Lower leg skin (tissue), 4 donors: ENCODE results near the gene PLXNA2. TPM values are rescaled to one million over a fixed set of nuclear protein-coding genes. Genes with fewer than 3 reads are reported as not detected.

ENCODE experiments used
- DNase-seq, 2 donors: peaks; one replicate each; pipeline ENCODE4 v3.0.0-alpha.2; 2019; ENCODE audit warnings: low spot score in 2 of 2
- H3K4me3 ChIP-seq: fragments of 200-600 bp; sonication (generic); 2 replicates; pipeline ENCODE4 v1.5.1; 2017; ENCODE audit warnings: mild to moderate bottlenecking, low read depth; ENCODE audit not compliant: poor library complexity, severe bottlenecking
- POLR2A ChIP-seq, 2 donors: fragments of 450-650 bp; IDR thresholded peaks; one replicate each; pipeline ENCODE4 v1.6.1; 2016 to 2017; ENCODE audit warnings: antibody characterized with exemption in 2 of 2, mild to moderate bottlenecking in 1 of 2, moderate library complexity in 1 of 2
- WGBS, 2 donors: methylation state at CpG; one replicate each; pipeline ENCODE4 v1.1.5; 2018; 5-methylcytosine and 5-hydroxymethylcytosine counted together
- intact Hi-C: fragments of 100-400 bp; cut with DNase I; formaldehyde crosslinking; loops from one replicate; pipeline ENCODE4 v1.15.0; 2023; ENCODE audit warnings: low total_unique reads
- total RNA-seq, 4 donors: library from RNA; depleted of rRNA; stranded (reverse); fragments of >200 nt; gene quantifications; one replicate each; pipeline ENCODE4 v1.1.0, GENCODE V29; 2016
- TF ChIP-seq, protein P1 (sequence below), 3 donors: fragments of 450-650 bp; IDR thresholded peaks; one replicate each; pipeline ENCODE4 v1.5.1; 2016; ENCODE audit warnings: antibody characterized with exemption in 3 of 3, mild to moderate bottlenecking in 3 of 3, moderate library complexity in 2 of 3

PLXNA2 gene
- total RNA-seq, 4 donors from 2014 or later, result 27.4 to 44.2 (median 36.9) TPM

DNA sequence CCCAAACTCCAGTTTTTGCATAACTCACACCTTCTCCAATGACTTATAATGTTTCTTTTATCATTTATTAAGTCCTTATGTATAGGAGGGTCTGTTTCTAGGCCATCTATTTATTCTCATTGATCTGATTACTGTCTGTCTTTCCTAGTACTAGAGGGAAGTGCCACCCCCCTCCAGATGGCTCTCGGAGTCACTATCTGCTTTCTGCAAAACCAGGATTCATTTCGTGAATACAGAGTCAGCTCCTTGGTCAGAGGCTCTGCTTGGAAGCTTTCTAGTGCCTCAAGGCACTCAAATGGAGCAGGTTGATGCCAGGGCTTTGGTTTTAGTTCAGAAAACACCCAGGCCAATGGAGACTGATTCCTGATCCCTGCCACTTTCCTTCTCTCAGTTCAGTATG, 231.0 kb downstream of the PLXNA2 start:
- TF ChIP-seq, protein P1, sequence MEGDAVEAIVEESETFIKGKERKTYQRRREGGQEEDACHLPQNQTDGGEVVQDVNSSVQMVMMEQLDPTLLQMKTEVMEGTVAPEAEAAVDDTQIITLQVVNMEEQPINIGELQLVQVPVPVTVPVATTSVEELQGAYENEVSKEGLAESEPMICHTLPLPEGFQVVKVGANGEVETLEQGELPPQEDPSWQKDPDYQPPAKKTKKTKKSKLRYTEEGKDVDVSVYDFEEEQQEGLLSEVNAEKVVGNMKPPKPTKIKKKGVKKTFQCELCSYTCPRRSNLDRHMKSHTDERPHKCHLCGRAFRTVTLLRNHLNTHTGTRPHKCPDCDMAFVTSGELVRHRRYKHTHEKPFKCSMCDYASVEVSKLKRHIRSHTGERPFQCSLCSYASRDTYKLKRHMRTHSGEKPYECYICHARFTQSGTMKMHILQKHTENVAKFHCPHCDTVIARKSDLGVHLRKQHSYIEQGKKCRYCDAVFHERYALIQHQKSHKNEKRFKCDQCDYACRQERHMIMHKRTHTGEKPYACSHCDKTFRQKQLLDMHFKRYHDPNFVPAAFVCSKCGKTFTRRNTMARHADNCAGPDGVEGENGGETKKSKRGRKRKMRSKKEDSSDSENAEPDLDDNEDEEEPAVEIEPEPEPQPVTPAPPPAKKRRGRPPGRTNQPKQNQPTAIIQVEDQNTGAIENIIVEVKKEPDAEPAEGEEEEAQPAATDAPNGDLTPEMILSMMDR (IDR thresholded peaks at IDR 0.05), result no peak
- H3K4me3 ChIP-seq, result no peak overlapping the region
- intact Hi-C loops, result no loop called here
- 78 to 86% methylated on average over 2 of the region's 2 CpGs for WGBS, 2 donors
- DNase-seq, result no peak

- H3K4me3 ChIP-seq, result no peak overlapping the region
- TF ChIP-seq POLR2A (IDR thresholded peaks at IDR 0.05), result no peak
- TF ChIP-seq, protein P1 (IDR thresholded peaks at IDR 0.05), result no peak
- no peak for DNase-seq
- WGBS, 2 donors, result 46 to 49% methylated on average over 2 of the region's 2 CpGs
- intact Hi-C loops, result no loop called here
Measured at GRCh38 chr1:208012721-208013120, 231.5 kb downstream of the PLXNA2 start.

- 81 to 92% methylated on average over 4 of the region's 4 CpGs for WGBS, 2 donors
- intact Hi-C loops, result no loop called here
- no peak for DNase-seq
- H3K4me3 ChIP-seq, result no peak overlapping the region
- TF ChIP-seq, protein P1 (IDR thresholded peaks at IDR 0.05), result no peak
Measured at GRCh38 chr1:208010487-208011071, 233.6 kb downstream of the PLXNA2 start.

DNA sequence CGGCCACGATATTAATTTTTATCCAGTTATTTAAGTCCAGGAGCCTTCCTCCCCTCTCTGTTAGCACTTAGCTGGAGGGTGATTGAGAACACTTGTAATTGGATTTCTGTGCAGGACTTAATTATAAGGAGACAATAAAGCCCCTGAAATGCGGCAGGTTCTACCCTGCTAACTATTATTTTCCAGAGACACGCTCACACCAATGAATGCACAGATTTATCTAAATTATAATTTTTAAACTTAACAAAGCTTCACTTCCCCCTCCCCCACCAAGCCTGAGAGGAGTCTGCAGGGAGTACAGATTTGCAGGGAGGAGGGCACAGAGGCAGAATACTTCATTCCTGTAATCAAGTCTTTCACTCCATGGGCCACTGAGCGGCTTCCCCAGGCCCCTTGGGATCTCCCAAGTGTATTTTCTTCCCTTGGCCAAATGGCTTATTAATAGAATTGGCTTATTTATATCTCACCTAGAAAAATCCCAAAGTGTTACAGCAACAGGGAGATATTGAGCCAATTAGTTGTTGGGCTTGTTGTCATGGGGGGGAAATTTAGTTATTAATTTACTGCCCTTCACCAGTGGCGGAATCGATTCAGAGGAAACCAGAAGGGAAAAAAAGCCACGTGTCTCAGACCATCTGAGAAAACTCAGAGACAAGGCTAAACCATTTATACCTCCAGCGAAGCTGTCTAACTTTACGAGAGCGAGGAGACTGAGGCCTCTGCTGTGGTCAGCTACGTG, 234.3 kb downstream of the PLXNA2 start:
- intact Hi-C loops, result no loop called here
- H3K4me3 ChIP-seq, result no peak overlapping the region
- 87 to 88% methylated on average over 12 of the region's 12 CpGs for WGBS, 2 donors
- DNase-seq, result no peak
- TF ChIP-seq, protein P1 (IDR thresholded peaks at IDR 0.05), result no peak
- no peak for TF ChIP-seq POLR2A (IDR thresholded peaks at IDR 0.05)

DNA sequence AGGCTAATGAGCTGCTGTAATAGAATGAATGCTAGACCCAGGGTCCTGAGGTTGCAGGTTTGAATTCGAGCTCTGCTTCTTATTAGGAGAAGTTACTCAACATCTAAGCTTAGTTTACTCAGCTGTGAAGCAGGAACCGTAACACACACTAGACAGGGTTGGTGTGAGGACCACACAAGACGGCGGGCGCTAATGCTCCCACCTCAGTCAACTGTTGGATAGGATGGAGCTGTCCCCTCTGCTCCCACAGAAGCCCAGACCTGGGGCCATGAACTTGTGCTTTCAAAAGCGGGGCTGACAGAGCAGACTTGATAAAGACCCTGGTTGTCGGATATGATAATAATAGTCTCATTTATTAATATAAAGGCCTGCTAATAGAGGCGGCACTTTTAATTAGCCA, 234.9 kb downstream of the PLXNA2 start:
- TF ChIP-seq, protein P1 (IDR thresholded peaks at IDR 0.05), result no peak
- no peak for TF ChIP-seq POLR2A (IDR thresholded peaks at IDR 0.05)
- H3K4me3 ChIP-seq, result no peak overlapping the region
- DNase-seq, result no peak
- intact Hi-C loops, result no loop called here
- 94 to 96% methylated on average over 8 of the region's 8 CpGs for whole genome bisulfite sequencing, 2 donors
